ENCODE results near the gene SOCS3. TPM values are rescaled to one million over a fixed set of nuclear protein-coding genes. Genes with fewer than 3 reads are reported as not detected.

The SOCS3 gene
- total RNA-seq, 2 donors from 2014 or later = 19.7 to 29.4 TPM

DNA sequence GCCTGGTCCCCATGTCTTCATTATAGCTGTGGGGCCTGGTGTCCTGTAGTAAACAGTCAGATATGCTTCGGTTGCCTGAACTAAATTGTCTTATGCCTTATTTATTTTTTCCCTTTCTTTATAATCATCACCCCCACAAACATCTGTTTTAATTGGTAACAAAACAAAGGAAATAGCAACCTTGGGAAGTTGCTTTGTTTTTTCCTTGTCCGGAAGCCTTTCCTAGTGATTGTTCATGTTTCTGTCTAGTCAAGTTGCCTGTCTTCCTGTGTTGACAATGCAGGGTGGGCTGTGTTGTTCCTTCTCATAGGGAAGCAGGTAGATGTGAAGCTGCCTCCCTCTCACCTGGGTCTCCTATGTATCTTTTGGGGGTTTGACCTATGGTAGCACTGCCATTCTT lies 35.3 kb upstream of the SOCS3 start:
- peaks cover 26% of the 10 kb centered on the region for H3K36me3 ChIP-seq
- TF ChIP-seq, protein P1, sequence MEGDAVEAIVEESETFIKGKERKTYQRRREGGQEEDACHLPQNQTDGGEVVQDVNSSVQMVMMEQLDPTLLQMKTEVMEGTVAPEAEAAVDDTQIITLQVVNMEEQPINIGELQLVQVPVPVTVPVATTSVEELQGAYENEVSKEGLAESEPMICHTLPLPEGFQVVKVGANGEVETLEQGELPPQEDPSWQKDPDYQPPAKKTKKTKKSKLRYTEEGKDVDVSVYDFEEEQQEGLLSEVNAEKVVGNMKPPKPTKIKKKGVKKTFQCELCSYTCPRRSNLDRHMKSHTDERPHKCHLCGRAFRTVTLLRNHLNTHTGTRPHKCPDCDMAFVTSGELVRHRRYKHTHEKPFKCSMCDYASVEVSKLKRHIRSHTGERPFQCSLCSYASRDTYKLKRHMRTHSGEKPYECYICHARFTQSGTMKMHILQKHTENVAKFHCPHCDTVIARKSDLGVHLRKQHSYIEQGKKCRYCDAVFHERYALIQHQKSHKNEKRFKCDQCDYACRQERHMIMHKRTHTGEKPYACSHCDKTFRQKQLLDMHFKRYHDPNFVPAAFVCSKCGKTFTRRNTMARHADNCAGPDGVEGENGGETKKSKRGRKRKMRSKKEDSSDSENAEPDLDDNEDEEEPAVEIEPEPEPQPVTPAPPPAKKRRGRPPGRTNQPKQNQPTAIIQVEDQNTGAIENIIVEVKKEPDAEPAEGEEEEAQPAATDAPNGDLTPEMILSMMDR (IDR thresholded peaks at IDR 0.05) = no peak
- intact Hi-C loops (cut with DNase I) = no loop called here
- no peak for DNase-seq
- H3K9ac ChIP-seq (ENCODE audit: low read depth in 2 of 2, low read length in 2 of 2) = no peak overlapping the region
- H3K27ac ChIP-seq = no peak overlapping the region
- H3K27me3 ChIP-seq = no peaks in the 10 kb centered on the region
- no peak overlapping the region for H3K4me3 ChIP-seq
- no peaks in the 10 kb centered on the region for H3K4me1 ChIP-seq
- H3K9me3 ChIP-seq = no peaks in the 10 kb centered on the region

DNA sequence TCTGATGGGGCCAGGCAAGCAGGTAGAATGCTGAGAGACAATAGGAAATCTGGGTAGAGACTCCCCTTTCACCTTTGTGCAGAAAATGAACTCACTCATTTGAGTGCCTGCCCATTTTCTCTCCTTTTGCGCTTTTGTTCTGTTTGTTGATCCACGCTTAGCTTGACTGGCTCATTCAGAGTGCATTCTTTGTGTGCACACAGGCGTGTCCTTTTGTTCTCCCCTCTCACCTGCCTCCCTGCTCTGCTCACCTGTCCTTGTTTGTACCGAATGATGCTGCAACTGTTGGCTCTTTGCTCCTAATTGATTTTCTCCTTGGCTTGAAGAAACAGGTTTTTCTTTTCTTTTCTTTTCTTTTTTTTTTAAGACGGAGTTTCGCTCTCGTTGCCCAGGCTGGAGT lies 34.3 kb upstream of the SOCS3 start:
- Histone ChIP-seq H3K4me1 (no peaks in the 10 kb centered on the region), H3K27me3 (no peaks in the 10 kb centered on the region), H3K36me3 (peaks cover 17% of the 10 kb centered on the region), H3K4me3 (no peak overlapping the region), H3K9ac (ENCODE audit: low read depth in 2 of 2, low read length in 2 of 2) (no peak overlapping the region), H3K27ac (no peak overlapping the region), H3K9me3 (no peaks in the 10 kb centered on the region)
- intact Hi-C loops (cut with DNase I) = no loop called here
- no peak for DNase-seq
- TF ChIP-seq, protein P1 (IDR thresholded peaks at IDR 0.05) = no peak

DNA sequence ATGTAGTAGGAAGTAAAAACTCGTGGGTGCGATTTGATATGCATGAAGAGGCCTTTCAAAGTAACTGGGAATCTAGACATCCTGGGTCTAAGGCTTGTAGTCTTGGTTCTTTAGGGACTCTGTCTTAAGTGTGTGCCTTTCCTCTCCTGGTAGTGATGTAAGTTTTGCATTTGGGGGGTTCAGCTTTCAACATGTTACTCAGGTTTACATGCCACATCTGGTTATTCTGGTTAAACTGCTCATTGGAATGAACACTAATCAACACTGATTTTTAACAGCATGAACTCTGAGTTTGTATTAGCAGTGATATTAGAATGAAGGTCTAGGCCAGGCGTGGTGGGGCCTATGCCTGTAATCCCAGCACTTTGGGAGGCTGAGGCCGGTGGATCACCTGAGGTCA lies 33.7 kb upstream of the SOCS3 start:
- TF ChIP-seq, protein P1 (IDR thresholded peaks at IDR 0.05) = no peak
- Histone ChIP-seq H3K9me3 (no peaks in the 10 kb centered on the region), H3K27me3 (no peaks in the 10 kb centered on the region), H3K27ac (no peak overlapping the region), H3K36me3 (peaks cover 11% of the 10 kb centered on the region), H3K9ac (ENCODE audit: low read depth in 2 of 2, low read length in 2 of 2) (no peak overlapping the region), H3K4me3 (no peak overlapping the region), H3K4me1 (no peaks in the 10 kb centered on the region)
- intact Hi-C loops (cut with DNase I) = no loop called here
- no peak for DNase-seq

DNA sequence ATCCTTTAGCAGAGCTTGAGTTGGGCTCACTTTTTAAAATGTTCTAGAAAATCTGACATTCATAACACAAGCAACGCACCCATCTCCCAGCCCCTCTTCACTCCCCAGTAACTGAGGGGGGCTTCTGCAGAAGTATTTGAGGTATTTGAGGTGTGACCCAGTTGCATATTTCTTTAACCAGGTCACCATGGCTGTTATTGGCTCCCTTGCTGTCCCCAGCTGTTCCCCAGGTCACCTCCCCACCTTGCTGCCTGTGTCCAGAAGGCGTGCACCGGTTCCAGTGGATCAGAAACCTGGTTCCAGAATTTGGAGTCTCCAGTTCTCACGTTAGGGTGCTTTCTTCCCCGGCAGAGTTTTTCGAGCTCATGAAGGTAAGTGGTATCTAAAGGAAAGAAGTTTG lies 32.4 kb upstream of the SOCS3 start:
- intact Hi-C loops (cut with DNase I) = no loop called here
- H3K4me3 ChIP-seq = no peak overlapping the region
- H3K27me3 ChIP-seq = no peaks in the 10 kb centered on the region
- H3K9me3 ChIP-seq = no peaks in the 10 kb centered on the region
- H3K27ac ChIP-seq = no peak overlapping the region
- no peaks in the 10 kb centered on the region for H3K4me1 ChIP-seq
- H3K36me3 ChIP-seq = peaks cover 11% of the 10 kb centered on the region
- no peak for DNase-seq
- no peak overlapping the region for H3K9ac ChIP-seq (ENCODE audit: low read depth in 2 of 2, low read length in 2 of 2)
- TF ChIP-seq, protein P1 (IDR thresholded peaks at IDR 0.05) = no peak

DNA sequence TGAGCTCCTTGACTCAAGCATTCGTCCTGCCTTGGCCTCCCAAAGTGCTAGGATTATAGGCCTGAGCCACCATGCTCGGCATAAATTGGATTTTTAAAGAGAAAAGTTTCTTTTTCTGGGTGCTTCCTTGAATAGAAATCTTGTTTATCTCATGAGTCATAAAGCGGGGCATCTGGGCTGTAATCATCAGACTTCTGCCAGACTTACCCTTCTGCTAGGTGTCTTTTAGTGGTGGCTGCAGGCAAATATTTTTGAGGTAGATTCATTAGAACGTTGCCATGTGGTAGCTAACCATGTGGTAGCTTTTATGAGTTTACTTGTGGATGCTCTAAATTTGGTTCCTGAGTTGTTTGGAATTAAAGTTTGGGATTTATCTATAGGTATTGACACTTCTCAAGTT lies 32.0 kb upstream of the SOCS3 start:
- intact Hi-C loops (cut with DNase I) = no loop called here
- Histone ChIP-seq H3K4me1 (no peaks in the 10 kb centered on the region), H3K27ac (peak overlapping the region; percentile 8), H3K36me3 (peaks cover 8% of the 10 kb centered on the region), H3K27me3 (no peaks in the 10 kb centered on the region), H3K9me3 (no peaks in the 10 kb centered on the region), H3K9ac (ENCODE audit: low read depth in 2 of 2, low read length in 2 of 2) (no peak overlapping the region), H3K4me3 (no peak overlapping the region)
- no peak for DNase-seq
- TF ChIP-seq, protein P1 (IDR thresholded peaks at IDR 0.05) = no peak

DNA sequence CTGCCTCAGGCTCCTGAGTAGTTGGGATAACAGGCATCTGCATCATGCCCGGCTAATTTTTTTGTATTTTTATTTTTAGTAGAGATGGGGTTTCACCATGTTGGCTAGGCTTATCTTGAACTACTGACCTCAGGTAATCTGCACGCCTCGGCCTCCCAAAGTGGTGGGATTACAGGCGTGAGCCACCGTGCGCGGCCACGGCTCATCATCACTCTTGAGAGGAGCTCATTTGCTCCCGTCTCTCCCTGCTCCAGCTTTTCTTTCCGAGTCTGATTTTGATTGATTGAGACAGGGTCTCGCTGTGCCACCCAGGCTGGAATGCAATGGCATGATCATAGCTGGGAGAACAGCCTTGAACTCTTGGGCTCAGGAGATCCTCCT lies 31.2 kb upstream of the SOCS3 start:
- H3K4me1 ChIP-seq = no peaks in the 10 kb centered on the region
- peak overlapping the region; percentile 8 for H3K27ac ChIP-seq
- H3K27me3 ChIP-seq = no peaks in the 10 kb centered on the region
- intact Hi-C loops (cut with DNase I) = no loop called here
- no peaks in the 10 kb centered on the region for H3K9me3 ChIP-seq
- H3K9ac ChIP-seq (ENCODE audit: low read depth in 2 of 2, low read length in 2 of 2) = no peak overlapping the region
- DNase-seq = no peak
- no peak overlapping the region for H3K4me3 ChIP-seq
- no peaks in the 10 kb centered on the region for H3K36me3 ChIP-seq
- TF ChIP-seq, protein P1 (IDR thresholded peaks at IDR 0.05) = no peak
